BLaER1 (cell line): ENCODE results near the gene ZNF266.

Experiments
- H3K27ac ChIP-seq: shearing (Covaris generic); formaldehyde crosslinking; 2 replicates; pipeline ENCODE4 v1.8.1; 2022
- H3K27me3 ChIP-seq: shearing (Covaris generic); formaldehyde crosslinking; 2 replicates; pipeline ENCODE4 v1.8.1; 2022
- H3K36me3 ChIP-seq: shearing (Covaris generic); formaldehyde crosslinking; 2 replicates; pipeline ENCODE4 v1.8.1; 2022
- H3K4me1 ChIP-seq: shearing (Covaris generic); formaldehyde crosslinking; 2 replicates; pipeline ENCODE4 v1.8.1; 2022
- H3K4me2 ChIP-seq: shearing (Covaris generic); formaldehyde crosslinking; 2 replicates; pipeline ENCODE4 v1.8.1; 2022
- H3K4me3 ChIP-seq: shearing (Covaris generic); formaldehyde crosslinking; 2 replicates; pipeline ENCODE4 v1.8.1; 2022
- H3K9ac ChIP-seq: shearing (Covaris generic); formaldehyde crosslinking; 2 replicates; pipeline ENCODE4 v1.8.1; 2022
- H3K9me3 ChIP-seq: shearing (Covaris generic); formaldehyde crosslinking; 2 replicates; pipeline ENCODE4 v1.8.1; 2022
- H4K20me1 ChIP-seq: shearing (Covaris generic); formaldehyde crosslinking; 2 replicates; pipeline ENCODE4 v1.8.1; 2022
- Cebpa-rat ChIP-seq: shearing (Covaris generic); IDR thresholded peaks from 2 replicates; pipeline ENCODE4 v1.8.1; 2022

ZNF266 gene

GRCh38 chr19:9430444-9430843 is 4.9 kb downstream of the ZNF266 start:
- peak overlapping the region; percentile 69 for H3K27ac ChIP-seq
- H3K27me3 ChIP-seq, result no peaks in the 10 kb centered on the region
- peak overlapping the region; percentile 69 for H3K4me2 ChIP-seq
- H4K20me1 ChIP-seq, result peaks cover 31% of the 10 kb centered on the region; the same call in 1 of the 2 replicates
- H3K36me3 ChIP-seq, result peaks cover 76% of the 10 kb centered on the region
- no peak for TF ChIP-seq Cebpa-rat
- peaks cover 6% of the 10 kb centered on the region; the same call in 1 of the 2 replicates for H3K9me3 ChIP-seq
- peaks cover 51% of the 10 kb centered on the region for H3K4me1 ChIP-seq
- H3K4me3 ChIP-seq, result 0 out of 2 replicates have a peak overlapping the region, but pooled peaks have one; percentile 6
- H3K9ac ChIP-seq, result peak overlapping the region; percentile 51; the same call in 1 of the 2 replicates

GRCh38 chr19:9427941-9428340 is 7.4 kb downstream of the ZNF266 start:
- TF ChIP-seq Cebpa-rat, result no peak
- Histone ChIP-seq H3K27me3 (no peaks in the 10 kb centered on the region), H3K9ac (no peak overlapping the region), H3K9me3 (peaks cover 29% of the 10 kb centered on the region), H4K20me1 (peaks cover 20% of the 10 kb centered on the region; the same call in 1 of the 2 replicates), H3K27ac (no peak overlapping the region), H3K4me2 (no peak overlapping the region), H3K4me1 (peaks cover 35% of the 10 kb centered on the region), H3K36me3 (peaks cover 93% of the 10 kb centered on the region), H3K4me3 (no peak overlapping the region)

GRCh38 chr19:9413240-9413954 is 22.0 kb downstream of the ZNF266 start:
- Histone ChIP-seq H3K9ac (no peak overlapping the region), H4K20me1 (no peaks in the 10 kb centered on the region), H3K36me3 (peaks cover 91% of the 10 kb centered on the region), H3K27ac (no peak overlapping the region), H3K9me3 (peaks cover 100% of the 10 kb centered on the region), H3K27me3 (no peaks in the 10 kb centered on the region), H3K4me1 (peaks cover 2% of the 10 kb centered on the region), H3K4me3 (peak overlapping the region; percentile 40), H3K4me2 (no peak overlapping the region)
- no peak for TF ChIP-seq Cebpa-rat

- peaks cover 35% of the 10 kb centered on the region for H3K36me3 ChIP-seq
- H4K20me1 ChIP-seq, result no peaks in the 10 kb centered on the region
- H3K4me3 ChIP-seq, result peak overlapping the region; percentile 48; the same call in 1 of the 2 replicates
- peak overlapping the region; percentile 58 for H3K27ac ChIP-seq
- TF ChIP-seq Cebpa-rat, result no peak
- H3K9ac ChIP-seq, result no peak overlapping the region
- H3K4me1 ChIP-seq, result peaks cover 14% of the 10 kb centered on the region
- no peaks in the 10 kb centered on the region for H3K27me3 ChIP-seq
- peak overlapping the region; percentile 71 for H3K4me2 ChIP-seq
- peaks cover 85% of the 10 kb centered on the region for H3K9me3 ChIP-seq
Observed at GRCh38 chr19:9407827-9408226, 27.5 kb downstream of the ZNF266 start.

GRCh38 chr19:9406798-9407352 is 28.5 kb downstream of the ZNF266 start:
- no peak overlapping the region for H3K4me3 ChIP-seq
- TF ChIP-seq Cebpa-rat, result no peak
- H3K4me2 ChIP-seq, result no peak overlapping the region; the same call in 1 of the 2 replicates
- no peaks in the 10 kb centered on the region for H4K20me1 ChIP-seq
- peaks cover 26% of the 10 kb centered on the region for H3K36me3 ChIP-seq
- peaks cover 76% of the 10 kb centered on the region for H3K9me3 ChIP-seq
- H3K4me1 ChIP-seq, result peaks cover 14% of the 10 kb centered on the region
- H3K27ac ChIP-seq, result no peak overlapping the region; the same call in 1 of the 2 replicates
- no peaks in the 10 kb centered on the region for H3K27me3 ChIP-seq
- no peak overlapping the region for H3K9ac ChIP-seq

- Histone ChIP-seq H3K4me2 (no peak overlapping the region), H3K9ac (no peak overlapping the region), H3K36me3 (peaks cover 93% of the 10 kb centered on the region), H3K4me1 (no peaks in the 10 kb centered on the region), H3K4me3 (peak overlapping the region; percentile 39), H4K20me1 (no peaks in the 10 kb centered on the region), H3K9me3 (peaks cover 95% of the 10 kb centered on the region), H3K27ac (no peak overlapping the region), H3K27me3 (no peaks in the 10 kb centered on the region)
- no peak for TF ChIP-seq Cebpa-rat
Observed at GRCh38 chr19:9381361-9381785, 54.0 kb downstream of the ZNF266 start.

- peaks cover 80% of the 10 kb centered on the region for H3K9me3 ChIP-seq
- no peaks in the 10 kb centered on the region for H4K20me1 ChIP-seq
Observed at GRCh38 chr19:9370738-9371619, 64.4 kb downstream of the ZNF266 start.

GRCh38 chr19:9362905-9363304 is 72.5 kb downstream of the ZNF266 start, which contains the start of gene ZNF177:
Gene ZNF177, plus strand, starts transcription at chr19:9363013. Its CDS starts 15,299 bp downstream, at chr19:9378312.
- Histone ChIP-seq H3K27ac (no peak within 1 kb of the TSS), H3K27me3 (no peaks in the 10 kb centered on the region), H3K4me3 (no peak within 1 kb of the TSS), H3K9me3 (peaks cover 86% of the 10 kb centered on the region), H3K36me3 (peaks cover 75% of the 10 kb centered on the region), H4K20me1 (no peaks in the 10 kb centered on the region), H3K9ac (no peak within 1 kb of the TSS), H3K4me2 (no peak within 1 kb of the TSS), H3K4me1 (no peaks in the 10 kb centered on the region)
- no peak for TF ChIP-seq Cebpa-rat

More at GRCh38 chr19:9370738-9371619, 64.4 kb downstream of the ZNF266 start:
- Histone ChIP-seq H3K27me3 (no peaks in the 10 kb centered on the region), H3K9ac (no peak overlapping the region), H3K4me3 (no peak overlapping the region), H3K27ac (no peak overlapping the region), H3K4me2 (no peak overlapping the region), H3K36me3 (peaks cover 57% of the 10 kb centered on the region), H3K4me1 (no peaks in the 10 kb centered on the region)
- TF ChIP-seq Cebpa-rat, result no peak
